GM12878 (cell line): ENCODE measurements around the gene POTEB.
"Not testable (repeated sequence)": the region's sequence is repeated elsewhere in the genome, so short reads cannot be mapped to it uniquely, and the experiment has no call there.

Source experiments
- CHD2 ChIP-seq: IDR thresholded peaks from 2 replicates; pipeline ENCODE4 v1.6.1; 2011; ENCODE audit warnings: low read depth, low read length, improper control_type of control experiment, borderline replicate concordance
- HDGF ChIP-seq: fragments of 450-650 bp; IDR thresholded peaks from 2 replicates; pipeline ENCODE4 v1.6.1; 2016; ENCODE audit warnings: antibody characterized with exemption
- MXI1 ChIP-seq: fragments of 150-350 bp; IDR thresholded peaks from 2 replicates; pipeline ENCODE4 v1.6.1; 2011; ENCODE audit warnings: low read depth, mild to moderate bottlenecking, inconsistent platforms, low read length, improper control_type of control experiment
- POLR2A ChIP-seq: IDR thresholded peaks from 2 replicates; pipeline ENCODE4 v1.6.1; 2011; ENCODE audit warnings: low read depth, mild to moderate bottlenecking, low read length
- POLR2AphosphoS2 ChIP-seq: IDR thresholded peaks from 2 replicates; pipeline ENCODE4 v1.6.1; 2011; ENCODE audit warnings: low read depth, mild to moderate bottlenecking, low read length, improper control_type of control experiment, moderate library complexity
- YY1 ChIP-seq: IDR thresholded peaks from 2 replicates; pipeline ENCODE4 v1.6.1; 2011; ENCODE audit warnings: low read depth, mild to moderate bottlenecking, low read length
- TF ChIP-seq, protein P1 (sequence below), 3 experiments: IDR thresholded peaks in 2 of 3; conservative IDR thresholded peaks in 1 of 3; 2 replicates each; pipeline ENCODE4 v1.5.1; 2011; ENCODE audit warnings: low read depth in 3 of 3, low read length in 3 of 3, mild to moderate bottlenecking in 3 of 3, control low read depth in 2 of 3, moderate library complexity in 2 of 3, inconsistent platforms in 1 of 3, mixed read lengths in 1 of 3; ENCODE audit not compliant: control insufficient read depth in 2 of 3, insufficient read depth in 1 of 3; ENCODE audit errors: extremely low read depth in 1 of 3

DNA sequence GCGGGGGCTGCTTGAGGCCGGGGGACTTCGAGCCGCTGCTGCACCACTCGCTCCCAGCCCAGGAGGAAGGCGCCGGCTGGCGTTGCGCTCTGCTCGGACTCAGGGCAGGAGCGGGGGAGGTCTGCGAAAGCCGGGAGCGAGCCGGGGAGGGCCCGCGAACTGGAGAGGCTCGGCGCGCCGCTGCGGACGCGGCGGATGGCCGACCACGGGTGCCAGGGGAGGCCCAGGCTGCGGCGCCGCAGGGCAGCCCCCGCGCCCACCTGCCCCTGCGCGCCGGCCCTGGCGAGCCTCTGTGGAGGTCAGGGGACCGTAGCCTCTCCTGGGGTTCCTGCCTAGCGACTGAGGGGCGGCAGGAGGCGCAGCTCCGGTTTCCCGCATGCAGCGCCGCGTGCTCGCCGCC lies 12.0 kb upstream of the POTEB start:
- TF ChIP-seq YY1, HDGF, CHD2, POLR2AphosphoS2, POLR2A, MXI1: not testable (repeated sequence)
- TF ChIP-seq, protein P1, sequence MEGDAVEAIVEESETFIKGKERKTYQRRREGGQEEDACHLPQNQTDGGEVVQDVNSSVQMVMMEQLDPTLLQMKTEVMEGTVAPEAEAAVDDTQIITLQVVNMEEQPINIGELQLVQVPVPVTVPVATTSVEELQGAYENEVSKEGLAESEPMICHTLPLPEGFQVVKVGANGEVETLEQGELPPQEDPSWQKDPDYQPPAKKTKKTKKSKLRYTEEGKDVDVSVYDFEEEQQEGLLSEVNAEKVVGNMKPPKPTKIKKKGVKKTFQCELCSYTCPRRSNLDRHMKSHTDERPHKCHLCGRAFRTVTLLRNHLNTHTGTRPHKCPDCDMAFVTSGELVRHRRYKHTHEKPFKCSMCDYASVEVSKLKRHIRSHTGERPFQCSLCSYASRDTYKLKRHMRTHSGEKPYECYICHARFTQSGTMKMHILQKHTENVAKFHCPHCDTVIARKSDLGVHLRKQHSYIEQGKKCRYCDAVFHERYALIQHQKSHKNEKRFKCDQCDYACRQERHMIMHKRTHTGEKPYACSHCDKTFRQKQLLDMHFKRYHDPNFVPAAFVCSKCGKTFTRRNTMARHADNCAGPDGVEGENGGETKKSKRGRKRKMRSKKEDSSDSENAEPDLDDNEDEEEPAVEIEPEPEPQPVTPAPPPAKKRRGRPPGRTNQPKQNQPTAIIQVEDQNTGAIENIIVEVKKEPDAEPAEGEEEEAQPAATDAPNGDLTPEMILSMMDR (IDR thresholded peaks at IDR 0.05 in 2 of 3, conservative IDR thresholded peaks at IDR 0.05 in 1 of 3; ENCODE audit: control insufficient read depth in 2 of 3, extremely low read depth in 1 of 3, insufficient read depth in 1 of 3, low read depth in 3 of 3, low read length in 3 of 3): not testable (repeated sequence)
